Measurements from ENCODE around the gene SWT1.

Gene SWT1

GRCh38 chr1:185311589-185312225 lies 154.7 kb downstream of the SWT1 start:
- peaks cover 80% of the 10 kb centered on the region for H3K36me3 ChIP-seq (ENCODE audit: insufficient read depth, low read length)

GRCh38 chr1:185312361-185313138 lies 155.6 kb downstream of the SWT1 start:
- Histone ChIP-seq H3K9ac (ENCODE audit: low read depth, low read length) (0 out of 2 replicates have a peak overlapping the region, but pooled peaks have one; percentile 98), H3K4me2 (ENCODE audit: insufficient read depth, low read length) (peak overlapping the region; percentile 91; the same call in 1 of the 2 replicates), H3K36me3 (ENCODE audit: insufficient read depth, low read length) (peaks cover 72% of the 10 kb centered on the region), H3K4me3 (ENCODE audit: low read depth in 1 of 2, low read length in 2 of 2) (peak overlapping the region in 1 of 2 experiments; percentile 87; a peak in 1 of 4 replicates), H4K20me1 (ENCODE audit: insufficient read depth, low read length) (peaks cover 74% of the 10 kb centered on the region), H3K9me3 (ENCODE audit: insufficient read depth, low read length, severe bottlenecking) (no peaks in the 10 kb centered on the region), H2AFZ (ENCODE audit: low read depth, low read length) (no peak overlapping the region), H3K27me3 (ENCODE audit: insufficient read depth, low read length, poor library complexity) (no peaks in the 10 kb centered on the region), H3K79me2 (ENCODE audit: insufficient read depth, low read length) (peaks cover 89% of the 10 kb centered on the region), H3K4me1 (ENCODE audit: insufficient read depth, low read length) (peaks cover 39% of the 10 kb centered on the region), H3K27ac (ENCODE audit: low read length) (0 out of 2 replicates have a peak overlapping the region, but pooled peaks have one; percentile 12)
- TF ChIP-seq CTCF (IDR thresholded peaks at IDR 0.05; ENCODE audit: borderline replicate concordance, extremely low read depth, low read length, poor library complexity, severe bottlenecking) = no peak
- TF ChIP-seq EZH2 (IDR thresholded peaks at IDR 0.05; ENCODE audit: borderline replicate concordance, low read depth, low read length, severe bottlenecking) = no peak
- DNase-seq = no peak
- ATAC-seq (ENCODE audit: insufficient read depth, low read depth) = no peak

More at GRCh38 chr1:185311589-185312225, 154.7 kb downstream of the SWT1 start:
- ATAC-seq (ENCODE audit: insufficient read depth, low read depth) (no peak), DNase-seq (no peak)
- Histone ChIP-seq H3K9me3 (ENCODE audit: insufficient read depth, low read length, severe bottlenecking) (no peaks in the 10 kb centered on the region), H3K27me3 (ENCODE audit: insufficient read depth, low read length, poor library complexity) (no peaks in the 10 kb centered on the region), H3K27ac (ENCODE audit: low read length) (no peak overlapping the region), H3K79me2 (ENCODE audit: insufficient read depth, low read length) (peaks cover 89% of the 10 kb centered on the region), H4K20me1 (ENCODE audit: insufficient read depth, low read length) (peaks cover 81% of the 10 kb centered on the region), H3K4me2 (ENCODE audit: insufficient read depth, low read length) (peak overlapping the region; percentile 91; the same call in 1 of the 2 replicates), H3K9ac (ENCODE audit: low read depth, low read length) (no peak overlapping the region), H3K4me1 (ENCODE audit: insufficient read depth, low read length) (peaks cover 37% of the 10 kb centered on the region), H2AFZ (ENCODE audit: low read depth, low read length) (no peak overlapping the region), H3K4me3 (ENCODE audit: low read depth in 1 of 2, low read length in 2 of 2) (peak overlapping the region in 1 of 2 experiments; percentile 38; a peak in 1 of 4 replicates)
- TF ChIP-seq CTCF (IDR thresholded peaks at IDR 0.05; ENCODE audit: borderline replicate concordance, extremely low read depth, low read length, poor library complexity, severe bottlenecking) (no peak), EZH2 (IDR thresholded peaks at IDR 0.05; ENCODE audit: borderline replicate concordance, low read depth, low read length, severe bottlenecking) (no peak)

GRCh38 chr1:185314411-185314810 lies 157.4 kb downstream of the SWT1 start:
- H3K4me1 ChIP-seq (ENCODE audit: insufficient read depth, low read length) = peaks cover 56% of the 10 kb centered on the region
- no peaks in the 10 kb centered on the region for H3K27me3 ChIP-seq (ENCODE audit: insufficient read depth, low read length, poor library complexity)
- H4K20me1 ChIP-seq (ENCODE audit: insufficient read depth, low read length) = peaks cover 60% of the 10 kb centered on the region

More at GRCh38 chr1:185314411-185314810, 157.4 kb downstream of the SWT1 start:
- peaks cover 53% of the 10 kb centered on the region for H3K36me3 ChIP-seq (ENCODE audit: insufficient read depth, low read length)
- H3K4me2 ChIP-seq (ENCODE audit: insufficient read depth, low read length) = peak overlapping the region; percentile 91
- ATAC-seq (ENCODE audit: insufficient read depth, low read depth) (no peak), DNase-seq (no peak)
- H3K9ac ChIP-seq (ENCODE audit: low read depth, low read length) = peak overlapping the region; percentile 98
- H3K79me2 ChIP-seq (ENCODE audit: insufficient read depth, low read length) = peaks cover 81% of the 10 kb centered on the region
- no peak overlapping the region for H2AFZ ChIP-seq (ENCODE audit: low read depth, low read length)
- peak overlapping the region; percentile 74 to 87; a peak in 3 of 4 replicates for H3K4me3 ChIP-seq (ENCODE audit: low read depth in 1 of 2, low read length in 2 of 2)
- no peaks in the 10 kb centered on the region for H3K9me3 ChIP-seq (ENCODE audit: insufficient read depth, low read length, severe bottlenecking)
- peak overlapping the region; percentile 52; the same call in 1 of the 2 replicates for H3K27ac ChIP-seq (ENCODE audit: low read length)
- TF ChIP-seq EZH2 (IDR thresholded peaks at IDR 0.05; ENCODE audit: borderline replicate concordance, low read depth, low read length, severe bottlenecking) (no peak), CTCF (IDR thresholded peaks at IDR 0.05; ENCODE audit: borderline replicate concordance, extremely low read depth, low read length, poor library complexity, severe bottlenecking) (no peak)
